ENCODE data around the gene ADAMTS17. TPM values are rescaled to one million over a fixed set of nuclear protein-coding genes. Genes with fewer than 3 reads are reported as not detected.
"Not testable (repeated sequence)": the region's sequence is repeated elsewhere in the genome, so short reads cannot be mapped to it uniquely, and the experiment has no call there.

ADAMTS17 gene
- total RNA-seq, 1 donor from 2014 or later = 0.06 TPM

DNA sequence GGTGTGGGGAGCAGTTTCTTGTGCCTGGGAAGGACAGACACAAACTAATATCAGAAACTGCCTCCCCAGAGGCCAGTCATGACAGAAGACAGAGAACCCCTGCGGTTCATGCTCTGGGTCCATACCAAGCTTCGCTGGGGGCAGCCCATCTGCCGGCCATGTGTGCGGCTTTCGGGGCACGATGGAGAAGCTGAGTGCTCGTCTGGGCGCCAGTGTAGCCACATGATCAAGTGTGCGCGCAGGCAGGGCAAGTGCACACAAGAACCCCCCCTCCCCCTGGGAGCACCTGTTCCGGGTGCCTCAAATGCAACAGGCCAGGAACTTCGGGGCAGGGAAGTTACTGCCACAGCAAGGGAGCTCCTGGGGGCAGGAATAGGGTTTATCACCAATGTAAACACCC, 1.8 kb downstream of the ADAMTS17 start:
- no peak for DNase-seq (ENCODE audit: low read depth)
- TF ChIP-seq, protein P1, sequence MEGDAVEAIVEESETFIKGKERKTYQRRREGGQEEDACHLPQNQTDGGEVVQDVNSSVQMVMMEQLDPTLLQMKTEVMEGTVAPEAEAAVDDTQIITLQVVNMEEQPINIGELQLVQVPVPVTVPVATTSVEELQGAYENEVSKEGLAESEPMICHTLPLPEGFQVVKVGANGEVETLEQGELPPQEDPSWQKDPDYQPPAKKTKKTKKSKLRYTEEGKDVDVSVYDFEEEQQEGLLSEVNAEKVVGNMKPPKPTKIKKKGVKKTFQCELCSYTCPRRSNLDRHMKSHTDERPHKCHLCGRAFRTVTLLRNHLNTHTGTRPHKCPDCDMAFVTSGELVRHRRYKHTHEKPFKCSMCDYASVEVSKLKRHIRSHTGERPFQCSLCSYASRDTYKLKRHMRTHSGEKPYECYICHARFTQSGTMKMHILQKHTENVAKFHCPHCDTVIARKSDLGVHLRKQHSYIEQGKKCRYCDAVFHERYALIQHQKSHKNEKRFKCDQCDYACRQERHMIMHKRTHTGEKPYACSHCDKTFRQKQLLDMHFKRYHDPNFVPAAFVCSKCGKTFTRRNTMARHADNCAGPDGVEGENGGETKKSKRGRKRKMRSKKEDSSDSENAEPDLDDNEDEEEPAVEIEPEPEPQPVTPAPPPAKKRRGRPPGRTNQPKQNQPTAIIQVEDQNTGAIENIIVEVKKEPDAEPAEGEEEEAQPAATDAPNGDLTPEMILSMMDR (conservative IDR thresholded peaks at IDR 0.05; ENCODE audit: low read depth, low read length) = no peak

DNA sequence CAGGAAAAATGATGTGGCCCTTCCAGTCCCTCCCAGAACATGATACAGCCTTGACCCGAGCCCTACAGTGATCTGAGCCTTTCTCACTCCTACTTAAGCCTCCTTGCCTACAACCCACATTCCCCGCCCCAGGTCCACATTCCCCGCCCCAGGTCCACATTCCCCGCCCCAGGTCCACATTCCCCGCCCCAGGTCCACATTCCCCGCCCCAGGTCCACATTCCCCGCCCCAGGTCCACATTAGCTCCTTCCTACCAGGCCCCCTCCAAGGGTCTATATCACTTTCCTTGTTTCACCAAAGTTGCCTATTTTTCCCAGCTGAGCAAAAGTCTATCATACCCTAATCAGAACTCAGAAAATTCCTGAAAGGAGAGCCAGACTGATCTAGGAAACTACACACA, 2.3 kb downstream of the ADAMTS17 start:
- not testable (repeated sequence) for H3K4me3 ChIP-seq (ENCODE audit: low read depth, low read length)

More for the DNA sequence above, 1.8 kb downstream of the ADAMTS17 start:
- H3K4me3 ChIP-seq (ENCODE audit: low read depth, low read length) = no peak overlapping the region

DNA sequence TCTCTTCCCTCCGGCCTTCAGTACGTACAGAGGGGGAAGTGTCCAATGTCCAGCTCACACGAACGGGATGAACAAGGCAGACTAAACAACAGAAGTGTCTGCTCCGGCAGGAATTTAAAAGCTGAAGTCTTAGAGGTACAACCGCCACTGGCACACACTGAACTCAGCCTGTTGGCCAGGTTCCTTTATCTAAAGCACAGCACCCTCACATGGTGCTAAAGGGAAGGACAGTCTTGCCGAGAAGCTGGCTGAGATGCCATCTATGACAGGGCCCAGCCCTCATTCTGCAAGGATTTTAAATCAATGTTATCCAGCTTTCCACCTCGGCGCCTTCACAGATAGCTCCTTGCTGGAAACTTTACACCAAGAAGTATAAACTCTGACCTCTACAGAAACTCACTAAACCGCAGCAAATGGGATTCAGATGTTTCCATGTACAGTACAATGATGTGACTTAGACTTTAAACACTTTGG, 2.8 kb downstream of the ADAMTS17 start:
- TF ChIP-seq, protein P1 (conservative IDR thresholded peaks at IDR 0.05; ENCODE audit: low read depth, low read length) = peak; percentile 78
- no peak overlapping the region for H3K4me3 ChIP-seq (ENCODE audit: low read depth, low read length)
- DNase-seq (ENCODE audit: low read depth) = no peak

More for the DNA sequence above, 2.3 kb downstream of the ADAMTS17 start:
- DNase-seq (ENCODE audit: low read depth) = not testable (repeated sequence)

DNA sequence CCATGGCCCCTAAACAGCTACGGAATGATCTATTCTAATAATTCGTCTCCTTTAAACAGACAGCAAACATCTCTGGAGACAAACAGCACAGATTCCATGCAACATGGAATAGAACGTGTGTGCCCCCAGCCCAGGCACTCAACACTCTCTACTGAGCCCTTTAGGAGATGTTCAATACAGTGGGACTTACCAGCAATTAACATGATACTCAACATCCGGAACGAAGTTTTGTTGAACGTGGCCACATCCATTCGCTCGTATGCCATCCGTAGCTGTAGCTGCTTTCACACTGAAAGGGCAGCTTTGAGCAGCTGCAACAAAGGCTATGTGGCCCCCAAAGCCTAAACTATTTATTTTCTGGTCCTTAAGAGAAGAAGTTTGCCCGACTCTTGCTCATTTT, 3.5 kb downstream of the ADAMTS17 start:
- TF ChIP-seq, protein P1 (conservative IDR thresholded peaks at IDR 0.05; ENCODE audit: low read depth, low read length) = no peak
- no peak for DNase-seq (ENCODE audit: low read depth)
- H3K4me3 ChIP-seq (ENCODE audit: low read depth, low read length) = no peak overlapping the region

DNA sequence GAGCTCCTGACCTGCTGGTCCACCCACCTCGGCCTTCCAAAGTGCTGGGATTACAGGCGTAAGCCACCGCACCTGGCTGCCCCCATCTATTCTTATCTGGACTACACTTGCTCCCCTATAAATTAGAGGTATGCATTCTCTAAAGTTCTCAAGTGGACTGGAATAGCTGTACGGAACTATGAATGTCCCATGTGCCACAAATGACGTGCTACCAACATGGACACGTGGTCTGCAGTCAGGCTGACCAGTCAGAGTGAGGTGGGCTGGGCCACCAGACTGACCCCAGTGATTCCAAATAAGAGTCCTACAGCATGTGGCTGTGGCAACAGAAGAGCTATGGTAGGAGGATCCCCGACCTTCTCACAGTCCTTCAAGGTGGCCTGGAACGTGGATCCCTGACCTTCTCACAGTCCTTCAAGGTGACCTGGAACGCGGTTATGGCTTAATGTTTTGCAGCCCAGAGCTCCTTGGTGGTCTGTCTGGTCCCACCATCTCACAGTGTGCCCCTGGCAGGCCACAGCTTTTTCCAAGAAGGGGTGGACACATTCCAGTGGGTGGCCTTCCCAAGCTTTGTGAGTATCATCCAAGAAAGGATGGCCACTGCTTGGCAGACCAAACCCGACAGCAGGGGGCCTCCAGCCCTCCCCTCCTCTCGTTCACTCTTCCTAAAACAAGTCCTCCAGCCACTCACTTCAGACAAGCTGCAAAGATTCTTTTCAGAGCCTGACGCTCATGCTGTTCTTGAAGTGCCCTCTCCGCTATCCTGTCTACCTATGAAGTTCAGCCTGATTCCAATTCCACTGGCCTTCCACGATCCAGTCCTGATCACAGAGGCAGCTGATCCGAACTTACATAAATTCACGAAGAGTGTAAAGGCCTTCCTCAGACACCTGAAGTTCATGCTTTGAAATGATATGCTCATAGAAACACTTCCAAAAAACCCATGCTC, 4.4 kb downstream of the ADAMTS17 start:
- DNase-seq (ENCODE audit: low read depth) = no peak
- TF ChIP-seq, protein P1 (conservative IDR thresholded peaks at IDR 0.05; ENCODE audit: low read depth, low read length) = no peak
- H3K4me3 ChIP-seq (ENCODE audit: low read depth, low read length) = no peak overlapping the region

DNA sequence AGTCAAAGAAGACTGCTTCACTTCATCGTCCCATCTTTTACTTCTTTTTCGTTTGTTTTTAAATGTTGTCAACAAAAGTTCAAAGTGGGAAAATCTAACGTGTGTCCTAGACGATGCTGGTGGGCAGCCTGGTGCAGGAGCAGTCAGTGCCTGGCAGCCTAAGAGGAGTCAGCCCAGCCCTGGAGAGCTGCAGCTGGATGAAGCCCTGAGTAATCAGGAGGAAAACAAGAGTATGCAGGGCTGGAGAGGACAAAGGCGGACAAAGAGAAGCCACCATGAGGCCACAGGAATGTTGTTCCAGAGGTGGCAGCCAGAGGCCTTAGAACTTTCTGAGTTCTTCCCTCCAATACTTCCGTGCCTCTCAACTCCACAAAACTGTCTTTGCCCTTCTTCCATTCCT, 5.7 kb downstream of the ADAMTS17 start:
- H3K4me3 ChIP-seq (ENCODE audit: low read depth, low read length) = no peak overlapping the region
- no peak for DNase-seq (ENCODE audit: low read depth)
- TF ChIP-seq, protein P1 (conservative IDR thresholded peaks at IDR 0.05; ENCODE audit: low read depth, low read length) = no peak

DNA sequence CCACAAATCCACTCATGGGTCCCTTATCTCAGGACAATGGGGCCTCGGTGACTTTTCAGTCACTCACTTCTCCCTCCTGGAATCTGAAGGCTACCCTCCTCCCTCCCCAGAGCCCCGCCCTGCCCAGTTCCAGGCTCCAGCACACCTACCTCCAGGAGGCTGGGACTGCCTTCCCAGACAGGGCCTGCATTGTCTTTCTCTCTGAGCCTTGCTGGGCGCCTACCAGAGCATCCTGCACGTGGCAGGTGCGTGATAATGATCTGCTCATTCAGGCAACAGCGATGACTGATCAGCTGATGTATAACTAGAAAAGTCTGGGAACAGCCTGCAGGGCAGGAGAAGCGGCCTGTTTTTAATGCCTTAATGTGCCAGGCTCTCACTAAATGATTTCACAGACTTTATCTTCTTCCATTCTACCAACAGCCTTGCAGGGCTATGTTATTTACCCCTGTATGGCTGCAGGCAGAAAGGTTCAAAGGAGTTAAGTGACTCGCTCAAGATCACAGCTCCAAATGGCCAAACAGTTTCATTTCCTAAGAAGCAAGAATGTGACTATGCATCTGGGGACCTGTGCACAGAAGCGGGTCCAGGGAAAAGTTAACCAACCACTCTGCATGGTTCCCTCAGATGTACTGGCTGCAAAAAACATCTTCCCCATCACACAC, 6.3 kb downstream of the ADAMTS17 start:
- no peak overlapping the region for H3K4me3 ChIP-seq (ENCODE audit: low read depth, low read length)
- DNase-seq (ENCODE audit: low read depth) = no peak
- TF ChIP-seq, protein P1 (conservative IDR thresholded peaks at IDR 0.05; ENCODE audit: low read depth, low read length) = no peak
